GM12801 (cell line): ENCODE measurements around the gene GLRX3.

ENCODE experiments used
- CTCF ChIP-seq: IDR thresholded peaks from one replicate; pipeline ENCODE4 v1.5.1; 2011; ENCODE audit warnings: control low read depth; ENCODE audit not compliant: insufficient read length; ENCODE audit errors: extremely low read depth

The GLRX3 gene

GRCh38 chr10:130198651-130199050, 62.5 kb downstream of the GLRX3 start:
- TF ChIP-seq CTCF, result no peak

GRCh38 chr10:130200179-130201042, 64.2 kb downstream of the GLRX3 start:
- TF ChIP-seq CTCF, result no peak

GRCh38 chr10:130201043-130201380, 64.8 kb downstream of the GLRX3 start:
- TF ChIP-seq CTCF, result no peak

- no peak for TF ChIP-seq CTCF
These were observed 66.9 kb downstream of the GLRX3 start for GRCh38 chr10:130202984-130203621.

- no peak for TF ChIP-seq CTCF
These were observed 67.4 kb downstream of the GLRX3 start for GRCh38 chr10:130203626-130204025.

- no peak for TF ChIP-seq CTCF
These were observed 70.1 kb downstream of the GLRX3 start for GRCh38 chr10:130206216-130206737.

- TF ChIP-seq CTCF, result no peak
These were observed 71.0 kb downstream of the GLRX3 start for GRCh38 chr10:130207205-130207604.
